Measurements from ENCODE around the gene UNC5B.

- no peak for TF ChIP-seq GATA2 (IDR thresholded peaks at IDR 0.05; ENCODE audit: low read depth, low read length)
- no peak for TF ChIP-seq GATA3 (IDR thresholded peaks at IDR 0.05; ENCODE audit: low read depth, low read length)
Observed at GRCh38 chr10:71217266-71218045, 5.1 kb downstream of the UNC5B start.

Measured in SH-SY5Y (cell line).